ENCODE results near the gene TEX101.

The TEX101 gene

GRCh38 chr19:43452582-43452981, 37.9 kb downstream of the TEX101 start:
- DNase-seq = no peak

GRCh38 chr19:43454031-43454430, 39.3 kb downstream of the TEX101 start:
- DNase-seq = no peak

GRCh38 chr19:43455321-43456113, 40.8 kb downstream of the TEX101 start:
- DNase-seq = no peak

GRCh38 chr19:43457809-43458208, 43.1 kb downstream of the TEX101 start:
- no peak for DNase-seq

GRCh38 chr19:43460362-43461016, 45.8 kb downstream of the TEX101 start:
- no peak for DNase-seq

- DNase-seq = no peak
These were observed 46.6 kb downstream of the TEX101 start for GRCh38 chr19:43461303-43461702.

- no peak for DNase-seq
These were observed 47.7 kb downstream of the TEX101 start for GRCh38 chr19:43462383-43462782.

- no peak for DNase-seq
These were observed 48.2 kb downstream of the TEX101 start for GRCh38 chr19:43462785-43463380.

GRCh38 chr19:43463381-43464133, 48.9 kb downstream of the TEX101 start:
- DNase-seq = peak; percentile 99

GRCh38 chr19:43464134-43464775, 49.6 kb downstream of the TEX101 start:
- no peak for DNase-seq

GRCh38 chr19:43465468-43466120, 50.9 kb downstream of the TEX101 start, which contains the start of gene LYPD3:
TSS of gene LYPD3 (minus strand) at chr19:43465608. CDS start at chr19:43465571, 37 bp downstream.
- DNase-seq = peak; percentile 56

- DNase-seq = no peak
These were observed 52.1 kb downstream of the TEX101 start for GRCh38 chr19:43466793-43467192.

- DNase-seq = no peak
These were observed 52.6 kb downstream of the TEX101 start for GRCh38 chr19:43467276-43467675.

- no peak for DNase-seq
These were observed 53.0 kb downstream of the TEX101 start for GRCh38 chr19:43467730-43468129.
